ENCODE data around the gene DARS2. TPM values are rescaled to one million over a fixed set of nuclear protein-coding genes. Genes with fewer than 3 reads are reported as not detected.

Gene DARS2
- total RNA-seq, 1 experiment from 2014 or later = 35.0 TPM

DNA sequence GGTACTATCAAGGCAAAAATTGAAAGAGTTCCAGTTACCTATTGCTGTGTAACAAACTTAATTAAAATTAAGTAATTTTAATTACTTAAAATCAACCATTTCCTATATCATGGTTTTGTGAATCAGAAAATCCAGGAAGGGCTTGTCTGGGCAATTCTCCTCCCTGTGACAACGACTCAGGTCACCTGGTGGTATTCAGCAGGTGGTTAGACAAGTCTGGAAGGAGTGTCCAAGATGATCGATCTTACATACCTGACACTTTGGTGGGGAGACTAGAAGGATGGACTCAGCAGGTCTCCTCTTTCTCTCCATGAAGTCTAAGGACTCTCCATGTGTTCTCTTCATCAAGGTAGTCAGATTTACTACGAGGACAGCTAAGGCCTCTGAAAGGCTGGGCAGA, 69.7 kb downstream of the DARS2 start:
- Histone ChIP-seq H3K79me1 (ENCODE audit: insufficient read depth, low read depth, low read length, poor library complexity, severe bottlenecking) (no peaks in the 10 kb centered on the region), H3K23ac (ENCODE audit: insufficient read length, low read depth, low read length) (no peak overlapping the region), H3K14ac (ENCODE audit: insufficient read depth, low read length) (no peak overlapping the region), H4K20me1 (ENCODE audit: control insufficient read depth, insufficient read depth, insufficient read length) (no peaks in the 10 kb centered on the region), H3K79me2 (ENCODE audit: insufficient read depth, low read length) (no peaks in the 10 kb centered on the region; the same call in 1 of the 2 replicates), H4K5ac (ENCODE audit: insufficient read length, low read depth, low read length) (no peak overlapping the region), H2AK5ac (ENCODE audit: insufficient read length, low read length) (no peak overlapping the region), H3K4me2 (ENCODE audit: insufficient read depth, insufficient read length, low read length) (no peak overlapping the region), H4K91ac (ENCODE audit: insufficient read length, low read depth, low read length) (no peak overlapping the region), H3K27me3 (ENCODE audit: insufficient read depth, low read length) (no peaks in the 10 kb centered on the region), H2BK20ac (ENCODE audit: low read depth, low read length, poor library complexity, severe bottlenecking) (no peak overlapping the region), H2BK15ac (ENCODE audit: low read depth, low read length) (no peak overlapping the region), H3K9me3 (ENCODE audit: control insufficient read depth, low read depth, low read length) (no peaks in the 10 kb centered on the region), H2AFZ (ENCODE audit: low read length) (no peak overlapping the region), H3K4ac (ENCODE audit: low read depth, low read length) (no peak overlapping the region), H3K18ac (ENCODE audit: insufficient read length, low read depth, low read length) (no peak overlapping the region), H3T11ph (ENCODE audit: low read length) (no peak overlapping the region), H3K27ac (ENCODE audit: insufficient read length, low read depth, low read length) (no peak overlapping the region), H3K56ac (ENCODE audit: insufficient read length, low read depth, low read length) (no peak overlapping the region), H2BK12ac (ENCODE audit: insufficient read length, low read depth, low read length) (no peak overlapping the region), H2BK5ac (ENCODE audit: insufficient read length, low read length) (no peak overlapping the region), H4K8ac (replicated peaks; ENCODE audit: insufficient read length, low read depth, low read length) (no peak overlapping the region), H3K23me2 (ENCODE audit: insufficient read length, low read depth, low read length, poor library complexity, severe bottlenecking) (no peaks in the 10 kb centered on the region), H3K4me1 (ENCODE audit: insufficient read depth, low read length) (0 out of 2 replicates have a peak, but pooled peaks cover 1% of the 10 kb centered on the region), H3K9ac (ENCODE audit: extremely low read depth, insufficient read length, low read length) (no peak overlapping the region), H2BK120ac (ENCODE audit: low read depth, low read length, poor library complexity, severe bottlenecking) (no peak overlapping the region)
- H3K27ac Mint-ChIP-seq = no peak overlapping the region
- no peak overlapping the region for H3K4me3 Mint-ChIP-seq
- no CpG with 5 or more reads among the region's 3 CpGs for WGBS (ENCODE audit: extremely low coverage, insufficient read length, low lambda C conversion rate)
- no peaks in the 10 kb centered on the region for H3K27me3 Mint-ChIP-seq (ENCODE audit: low read depth)
- peaks cover 2 to 8% of the 10 kb centered on the region in 2 experiments; a peak in 3 of 4 replicates for H3K4me1 Mint-ChIP-seq
- TF ChIP-seq, protein P1, sequence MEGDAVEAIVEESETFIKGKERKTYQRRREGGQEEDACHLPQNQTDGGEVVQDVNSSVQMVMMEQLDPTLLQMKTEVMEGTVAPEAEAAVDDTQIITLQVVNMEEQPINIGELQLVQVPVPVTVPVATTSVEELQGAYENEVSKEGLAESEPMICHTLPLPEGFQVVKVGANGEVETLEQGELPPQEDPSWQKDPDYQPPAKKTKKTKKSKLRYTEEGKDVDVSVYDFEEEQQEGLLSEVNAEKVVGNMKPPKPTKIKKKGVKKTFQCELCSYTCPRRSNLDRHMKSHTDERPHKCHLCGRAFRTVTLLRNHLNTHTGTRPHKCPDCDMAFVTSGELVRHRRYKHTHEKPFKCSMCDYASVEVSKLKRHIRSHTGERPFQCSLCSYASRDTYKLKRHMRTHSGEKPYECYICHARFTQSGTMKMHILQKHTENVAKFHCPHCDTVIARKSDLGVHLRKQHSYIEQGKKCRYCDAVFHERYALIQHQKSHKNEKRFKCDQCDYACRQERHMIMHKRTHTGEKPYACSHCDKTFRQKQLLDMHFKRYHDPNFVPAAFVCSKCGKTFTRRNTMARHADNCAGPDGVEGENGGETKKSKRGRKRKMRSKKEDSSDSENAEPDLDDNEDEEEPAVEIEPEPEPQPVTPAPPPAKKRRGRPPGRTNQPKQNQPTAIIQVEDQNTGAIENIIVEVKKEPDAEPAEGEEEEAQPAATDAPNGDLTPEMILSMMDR (conservative IDR thresholded peaks at IDR 0.05) = no peak
- no peaks in the 10 kb centered on the region for H3K9me3 Mint-ChIP-seq
- H3K36me3 Mint-ChIP-seq (ENCODE audit: insufficient read depth in 1 of 3, low read depth in 3 of 3) = peaks cover 0 to 4% (median 0%) of the 10 kb centered on the region in 3 experiments; a peak in 1 of 7 replicates
- DNase-seq = no peak
